H1 (cell line): Measurements from ENCODE around the gene CCDC182. TPM values are rescaled to one million over a fixed set of nuclear protein-coding genes. Genes with fewer than 3 reads are reported as not detected.

Experiments used
- CHD7 ChIP-seq: fragments of 300-600 bp; sonication (generic); IDR thresholded peaks from 2 replicates; pipeline ENCODE4 v1.7.1; 2012; ENCODE audit warnings: low read length, moderate library complexity, mild to moderate bottlenecking, inconsistent platforms; ENCODE audit not compliant: insufficient replicate concordance
- FOSL1 ChIP-seq: IDR thresholded peaks from 2 replicates; pipeline ENCODE4 v1.6.1; 2011; ENCODE audit warnings: mild to moderate bottlenecking, low read depth, low read length, moderate library complexity; ENCODE audit not compliant: insufficient read depth
- JUND ChIP-seq: IDR thresholded peaks from 2 replicates; pipeline ENCODE4 v1.6.1; 2011; ENCODE audit warnings: mild to moderate bottlenecking, improper control_type of control experiment, low read length
- KDM4A ChIP-seq: IDR thresholded peaks from one replicate; pipeline ENCODE4 v1.7.1; 2012; ENCODE audit warnings: low read depth, mild to moderate bottlenecking, moderate library complexity, low read length, inconsistent platforms; ENCODE audit not compliant: severe bottlenecking
- MAX ChIP-seq: IDR thresholded peaks from 2 replicates; pipeline ENCODE4 v1.6.1; 2012; ENCODE audit warnings: inconsistent platforms
- NANOG ChIP-seq: IDR thresholded peaks from 2 replicates; pipeline ENCODE4 v1.6.1; 2011; ENCODE audit warnings: low read length, low read depth, mild to moderate bottlenecking, inconsistent platforms; ENCODE audit not compliant: insufficient read depth, poor library complexity, severe bottlenecking
- TAF7 ChIP-seq: optimal IDR thresholded peaks from 2 replicates; pipeline ENCODE3; 2011; ENCODE audit warnings: low read depth, mild to moderate bottlenecking, inconsistent platforms, low read length, moderate library complexity, borderline replicate concordance
- polyA plus RNA-seq, 7 experiments: library from polyadenylated mRNA; depleted of rRNA in 3 of 7; stranded (reverse) in 5 of 7; unstranded in 2 of 7; fragments of >200 nt in 5 of 7; fragments of 200-250 nt in 2 of 7; gene quantifications; 1 replicate in 5 of 7; 2 replicates in 1 of 7; 4 replicates in 1 of 7; pipeline versions ENCODE4 v1.2.1 to v1.2.3, GENCODE V29; 2011 to 2013; ENCODE audit warnings: missing spikeins in 2 of 7, mixed read lengths in 2 of 7
- total RNA-seq: library from RNA; stranded (reverse); fragmentation: NEBNext Ultra II Directional; extraction: Animal tissue kit (Norgen Biotek cat#: 25700); gene quantifications from 2 replicates; pipeline ENCODE4 v1.2.1, GENCODE V29; 2021

CCDC182 gene
- total and polyA plus RNA-seq, 2 of the 8 experiments (the other 6 are each of a cell fraction or from before 2014, with no cell fraction given): not detected

GRCh38 chr17:57744195-57745170 is 616 bp downstream of the CCDC182 start (continued):
- no peak for TF ChIP-seq CHD7
- no peak for TF ChIP-seq JUND
- no peak for TF ChIP-seq NANOG
- no peak for TF ChIP-seq MAX
- TF ChIP-seq FOSL1: no peak
- no peak for TF ChIP-seq TAF7
- TF ChIP-seq KDM4A: no peak
